ENCODE results near the gene BORCS5. TPM values are rescaled to one million over a fixed set of nuclear protein-coding genes. Genes with fewer than 3 reads are reported as not detected.

The BORCS5 gene
- total and polyA plus RNA-seq, 2 of the 4 experiments (the other 2 are of a cell fraction), result 14.4 to 18.3 TPM

DNA sequence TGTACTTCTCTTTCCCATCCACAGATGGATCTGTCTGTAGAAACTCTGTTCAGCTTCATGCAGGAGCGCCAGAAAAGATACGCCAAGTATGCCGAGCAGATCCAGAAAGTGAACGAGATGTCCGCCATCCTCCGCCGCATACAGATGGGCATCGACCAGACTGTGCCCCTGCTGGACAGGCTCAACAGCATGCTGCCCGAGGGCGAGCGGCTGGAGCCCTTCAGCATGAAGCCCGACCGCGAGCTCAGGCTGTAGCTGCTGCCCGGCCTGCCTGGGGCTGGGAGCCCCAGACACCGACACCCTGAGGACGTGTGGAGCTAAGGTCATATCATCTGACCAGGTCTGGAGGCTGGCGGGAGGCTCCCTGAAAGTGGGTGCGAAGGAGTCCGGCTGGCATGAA is 108.6 kb downstream of the BORCS5 start:
- H2AK5ac ChIP-seq (ENCODE audit: low read depth, low read length), result no peak overlapping the region
- no peaks in the 10 kb centered on the region for H3K9me3 ChIP-seq (ENCODE audit: control insufficient read depth, insufficient read depth, low read length)
- H2BK5ac ChIP-seq (ENCODE audit: low read depth, low read length, poor library complexity, severe bottlenecking), result no peak overlapping the region
- 100% methylated on average over 11 of the region's 20 CpGs; no CpG with 5 or more reads in 1 of the 2 experiments for WGBS, 2 experiments (ENCODE audit: extremely low coverage in 2 of 2, insufficient read length in 1 of 2)
- no peak overlapping the region for H3K23ac ChIP-seq (ENCODE audit: low read depth, low read length)
- no peaks in the 10 kb centered on the region; the same call in 1 of the 2 replicates for H4K20me1 ChIP-seq (ENCODE audit: insufficient read depth, low read length)
- in situ Hi-C loops (cut with MboI; ENCODE audit: low sequenced_read_pairs) (no loop called here), intact Hi-C loops (cut with micrococcal nuclease) (no loop called here), dilution Hi-C loops (cut with HindIII; ENCODE audit: low sequenced_read_pairs, unreplicated experiment) (no loop called here)
- H3K36me3 ChIP-seq (ENCODE audit: control insufficient read depth, insufficient read depth, low read length), result peaks cover 3% of the 10 kb centered on the region
- no peak overlapping the region for H2BK20ac ChIP-seq (ENCODE audit: low read depth, low read length)
- DNase-seq (no peak), ATAC-seq (ENCODE audit: low read depth) (no peak)
- no peak overlapping the region for H3K14ac ChIP-seq (replicated peaks; ENCODE audit: low read depth, low read length)
- H2AK9ac ChIP-seq (replicated peaks; ENCODE audit: low read depth, low read length, poor library complexity), result no peak overlapping the region
- ChIA-PET CTCF (interaction anchor here (1.6 kb wide), 1 partner anchor 11 kb away, joined by 3 read pairs; no protein-coding TSS in a partner anchor), POLR2A (ENCODE audit: unreplicated experiment) (no interaction called here)
- no peak overlapping the region for H3K4me2 ChIP-seq (ENCODE audit: low read depth, low read length)
- H3K4me3 ChIP-seq (ENCODE audit: insufficient read depth, low read depth, low read length), result no peak overlapping the region
- peaks cover 0 to 5% of the 10 kb centered on the region in 2 experiments; a peak in 1 of 4 replicates for H3K79me1 ChIP-seq (ENCODE audit: low read depth in 1 of 2, low read length in 2 of 2)
- no peak overlapping the region for H3K56ac ChIP-seq (ENCODE audit: extremely low read depth, insufficient read depth, low read length)
- H3K4me1 ChIP-seq (ENCODE audit: control insufficient read depth, insufficient read depth, low read length), result no peaks in the 10 kb centered on the region
- H3K9ac ChIP-seq (ENCODE audit: low read depth, low read length), result no peak overlapping the region
- H3K9me1 ChIP-seq (ENCODE audit: insufficient read depth, low read length), result no peaks in the 10 kb centered on the region; the same call in 1 of the 2 replicates
- no peak overlapping the region for H3K18ac ChIP-seq (ENCODE audit: low read depth, low read length)
- TF ChIP-seq POLR2A (IDR thresholded peaks at IDR 0.05; ENCODE audit: low read depth, low read length), result no peak
- TF ChIP-seq MXI1 (IDR thresholded peaks at IDR 0.05; ENCODE audit: borderline replicate concordance, low read depth, low read length), result no peak
- TF ChIP-seq CEBPB (IDR thresholded peaks at IDR 0.05; ENCODE audit: low read depth, low read length), result no peak
- no peak for TF ChIP-seq FOS (IDR thresholded peaks at IDR 0.05; ENCODE audit: low read depth, low read length)
- TF ChIP-seq MAZ (IDR thresholded peaks at IDR 0.05; ENCODE audit: borderline replicate concordance, low read depth, low read length), result no peak
- TF ChIP-seq ELK1 (IDR thresholded peaks at IDR 0.05; ENCODE audit: borderline replicate concordance, low read depth, low read length), result no peak
- TF ChIP-seq USF2 (IDR thresholded peaks at IDR 0.05; ENCODE audit: low read depth, low read length), result no peak
- TF ChIP-seq CHD1 (IDR thresholded peaks at IDR 0.05; ENCODE audit: low read depth, low read length), result no peak
- H4K8ac ChIP-seq (ENCODE audit: low read depth in 2 of 2, low read length in 2 of 2), result no peak overlapping the region
- H2AFZ ChIP-seq (replicated peaks; ENCODE audit: low read length, poor library complexity), result no peak overlapping the region
- H4K5ac ChIP-seq (ENCODE audit: low read depth, low read length), result no peak overlapping the region
- no peak overlapping the region for H2BK15ac ChIP-seq (ENCODE audit: low read depth, low read length)
- no peak overlapping the region for H3K4ac ChIP-seq (ENCODE audit: low read depth, low read length)
- no peaks in the 10 kb centered on the region for H3K27me3 ChIP-seq (ENCODE audit: control insufficient read depth, insufficient read depth, low read length)
- no TSS peak for BruUV-seq (replicated peaks)
- H3K27ac ChIP-seq (ENCODE audit: insufficient read depth, low read length), result no peak overlapping the region
- no peak overlapping the region for H4K91ac ChIP-seq (ENCODE audit: insufficient read depth, low read depth, low read length)
- no peak overlapping the region for H2BK120ac ChIP-seq (ENCODE audit: low read depth, low read length)

All from IMR-90 (cell line).